GM21717 (cell line): ENCODE measurements around the gene CSTB.

Experiments
- ATAC-seq: cut with Tn5 transposase; IDR thresholded peaks from one replicate; pipeline ENCODE4 v1.9.1; 2021; ENCODE audit warnings: mild to moderate bottlenecking, moderate library complexity; ENCODE audit not compliant: unreplicated experiment

CSTB gene

GRCh38 chr21:43793243-43793642 is 17.1 kb upstream of the CSTB start:
- no peak for ATAC-seq

GRCh38 chr21:43792406-43792805 is 16.3 kb upstream of the CSTB start:
- ATAC-seq, result no peak

GRCh38 chr21:43790010-43790524 is 14.0 kb upstream of the CSTB start:
- no peak for ATAC-seq

- peak; percentile 56 for ATAC-seq
Observed at GRCh38 chr21:43789276-43790009, 13.3 kb upstream of the CSTB start, which contains the start of gene RRP1. TSS of gene RRP1 (plus strand) at chr21:43789577. CDS start at chr21:43789630, 53 bp downstream.

GRCh38 chr21:43786807-43787440 is 10.8 kb upstream of the CSTB start:
- no peak for ATAC-seq

- ATAC-seq, result no peak
Observed at GRCh38 chr21:43786300-43786806, 10.2 kb upstream of the CSTB start.

GRCh38 chr21:43785134-43785533 is 9.0 kb upstream of the CSTB start:
- ATAC-seq, result no peak

- no peak for ATAC-seq
Observed at GRCh38 chr21:43783098-43783700, 7.1 kb upstream of the CSTB start.

GRCh38 chr21:43782431-43783097 is 6.5 kb upstream of the CSTB start:
- ATAC-seq, result no peak

GRCh38 chr21:43781846-43782245 is 5.7 kb upstream of the CSTB start:
- no peak for ATAC-seq

GRCh38 chr21:43779660-43780059 is 3.6 kb upstream of the CSTB start:
- no peak for ATAC-seq

- no peak for ATAC-seq
Observed at GRCh38 chr21:43778469-43779335, 2.6 kb upstream of the CSTB start.

GRCh38 chr21:43777953-43778352 is 1.8 kb upstream of the CSTB start:
- no peak for ATAC-seq

GRCh38 chr21:43775190-43775589 is 918 bp downstream of the CSTB start:
- no peak for ATAC-seq

- no peak for ATAC-seq
Observed at GRCh38 chr21:43774163-43774562, 1.9 kb downstream of the CSTB start.

GRCh38 chr21:43772425-43772821 is 3.7 kb downstream of the CSTB start:
- no peak for ATAC-seq

- ATAC-seq, result no peak
Observed at GRCh38 chr21:43771698-43772424, 4.2 kb downstream of the CSTB start.

- no peak for ATAC-seq
Observed at GRCh38 chr21:43771199-43771675, 4.9 kb downstream of the CSTB start.

- ATAC-seq, result no peak
Observed at GRCh38 chr21:43770066-43770655, 5.9 kb downstream of the CSTB start.
